H1 (cell line): ENCODE measurements around the gene FBH1. TPM values are rescaled to one million over a fixed set of nuclear protein-coding genes. Genes with fewer than 3 reads are reported as not detected.

ENCODE experiments used
- CHD7 ChIP-seq: fragments of 300-600 bp; sonication (generic); IDR thresholded peaks from 2 replicates; pipeline ENCODE4 v1.7.1; 2012; ENCODE audit warnings: low read length, moderate library complexity, mild to moderate bottlenecking, inconsistent platforms; ENCODE audit not compliant: insufficient replicate concordance
- CTCF ChIP-seq, 3 experiments: IDR thresholded peaks; 1 replicate in 2 of 3; 2 replicates in 1 of 3; pipeline versions ENCODE4 v1.5.1 to v1.6.1; 2011; ENCODE audit warnings: low read length in 3 of 3, mild to moderate bottlenecking in 3 of 3, inconsistent platforms in 2 of 3, low read depth in 1 of 3, moderate library complexity in 1 of 3; ENCODE audit not compliant: insufficient read depth in 1 of 3; ENCODE audit errors: control extremely low read depth in 1 of 3
- RAD21 ChIP-seq, 2 experiments: IDR thresholded peaks in 1 of 2; conservative IDR thresholded peaks in 1 of 2; 2 replicates each; pipeline ENCODE4 v1.6.1; 2011; ENCODE audit warnings: low read depth in 2 of 2, low read length in 2 of 2, improper control_type of control experiment in 1 of 2, inconsistent platforms in 1 of 2, mild to moderate bottlenecking in 1 of 2, moderate library complexity in 1 of 2
- polyA plus RNA-seq, 7 experiments: library from polyadenylated mRNA; depleted of rRNA in 3 of 7; stranded (reverse) in 5 of 7; unstranded in 2 of 7; fragments of >200 nt in 5 of 7; fragments of 200-250 nt in 2 of 7; gene quantifications; 1 replicate in 5 of 7; 2 replicates in 1 of 7; 4 replicates in 1 of 7; pipeline versions ENCODE4 v1.2.1 to v1.2.3, GENCODE V29; 2011 to 2013; ENCODE audit warnings: missing spikeins in 2 of 7, mixed read lengths in 2 of 7
- total RNA-seq: library from RNA; stranded (reverse); fragmentation: NEBNext Ultra II Directional; extraction: Animal tissue kit (Norgen Biotek cat#: 25700); gene quantifications from 2 replicates; pipeline ENCODE4 v1.2.1, GENCODE V29; 2021

The FBH1 gene
- total and polyA plus RNA-seq, 2 of the 8 experiments (the other 6 are each of a cell fraction or from before 2014, with no cell fraction given) = 31.1 to 51.8 TPM

GRCh38 chr10:5873515-5873995 lies 16.5 kb upstream of the FBH1 start (continued):
- TF ChIP-seq CHD7 = no peak
- TF ChIP-seq CTCF (IDR thresholded peaks at IDR 0.05; ENCODE audit: control extremely low read depth in 1 of 3, insufficient read depth in 1 of 3, low read depth in 1 of 3, low read length in 3 of 3) = peak in 2 of 3 experiments; percentile 59 to 73; a peak in 3 of 4 replicates
- TF ChIP-seq RAD21 (IDR thresholded peaks at IDR 0.05 in 1 of 2, conservative IDR thresholded peaks at IDR 0.05 in 1 of 2; ENCODE audit: low read depth in 2 of 2, low read length in 2 of 2) = peak; percentile 48 to 53
